ENCODE results near the gene INTS13.

Gene INTS13

GRCh38 chr12:26948309-26948708 lies 10.5 kb upstream of the INTS13 start:
- Histone ChIP-seq H3K4me1 (ENCODE audit: insufficient read depth, low read length) (no peaks in the 10 kb centered on the region), H2AFZ (ENCODE audit: low read depth, low read length) (no peak overlapping the region), H3K36me3 (ENCODE audit: insufficient read depth, low read length) (no peaks in the 10 kb centered on the region), H3K27me3 (ENCODE audit: insufficient read depth, low read length) (no peaks in the 10 kb centered on the region), H3K4me3 (ENCODE audit: low read length) (no peak overlapping the region), H3K9me3 (ENCODE audit: low read length) (peaks cover 2% of the 10 kb centered on the region)

- no peak overlapping the region for H3K4me3 ChIP-seq (ENCODE audit: low read length)
- H3K27me3 ChIP-seq (ENCODE audit: insufficient read depth, low read length), result no peaks in the 10 kb centered on the region
- no peak overlapping the region for H2AFZ ChIP-seq (ENCODE audit: low read depth, low read length)
- no peaks in the 10 kb centered on the region for H3K9me3 ChIP-seq (ENCODE audit: low read length)
- peaks cover 30% of the 10 kb centered on the region for H3K4me1 ChIP-seq (ENCODE audit: insufficient read depth, low read length)
- no peaks in the 10 kb centered on the region for H3K36me3 ChIP-seq (ENCODE audit: insufficient read depth, low read length)
Measured at GRCh38 chr12:26941215-26941594, 3.4 kb upstream of the INTS13 start.

GRCh38 chr12:26940516-26941214 lies 2.9 kb upstream of the INTS13 start:
- peaks cover 35% of the 10 kb centered on the region for H3K4me1 ChIP-seq (ENCODE audit: insufficient read depth, low read length)
- H2AFZ ChIP-seq (ENCODE audit: low read depth, low read length), result no peak overlapping the region
- H3K27me3 ChIP-seq (ENCODE audit: insufficient read depth, low read length), result no peaks in the 10 kb centered on the region
- H3K36me3 ChIP-seq (ENCODE audit: insufficient read depth, low read length), result no peaks in the 10 kb centered on the region
- no peaks in the 10 kb centered on the region for H3K9me3 ChIP-seq (ENCODE audit: low read length)
- no peak overlapping the region for H3K4me3 ChIP-seq (ENCODE audit: low read length)

GRCh38 chr12:26939953-26940352 lies 2.2 kb upstream of the INTS13 start:
- Histone ChIP-seq H3K36me3 (ENCODE audit: insufficient read depth, low read length) (no peaks in the 10 kb centered on the region), H3K4me1 (ENCODE audit: insufficient read depth, low read length) (peaks cover 36% of the 10 kb centered on the region), H3K4me3 (ENCODE audit: low read length) (peak overlapping the region; percentile 87), H3K27me3 (ENCODE audit: insufficient read depth, low read length) (no peaks in the 10 kb centered on the region), H2AFZ (ENCODE audit: low read depth, low read length) (no peak overlapping the region), H3K9me3 (ENCODE audit: low read length) (no peaks in the 10 kb centered on the region)

- no peaks in the 10 kb centered on the region for H3K36me3 ChIP-seq (ENCODE audit: insufficient read depth, low read length)
- H3K9me3 ChIP-seq (ENCODE audit: low read length), result no peaks in the 10 kb centered on the region
- H3K4me1 ChIP-seq (ENCODE audit: insufficient read depth, low read length), result peaks cover 37% of the 10 kb centered on the region
- no peak overlapping the region for H2AFZ ChIP-seq (ENCODE audit: low read depth, low read length)
- H3K4me3 ChIP-seq (ENCODE audit: low read length), result peak overlapping the region; percentile 87
- no peaks in the 10 kb centered on the region for H3K27me3 ChIP-seq (ENCODE audit: insufficient read depth, low read length)
Measured at GRCh38 chr12:26939192-26939832, 1.5 kb upstream of the INTS13 start.

GRCh38 chr12:26938701-26939062 lies 901 bp upstream of the INTS13 start:
- H3K36me3 ChIP-seq (ENCODE audit: insufficient read depth, low read length), result no peaks in the 10 kb centered on the region
- peak overlapping the region; percentile 50 for H2AFZ ChIP-seq (ENCODE audit: low read depth, low read length)
- no peaks in the 10 kb centered on the region for H3K9me3 ChIP-seq (ENCODE audit: low read length)
- peaks cover 37% of the 10 kb centered on the region for H3K4me1 ChIP-seq (ENCODE audit: insufficient read depth, low read length)
- no peaks in the 10 kb centered on the region for H3K27me3 ChIP-seq (ENCODE audit: insufficient read depth, low read length)
- peak overlapping the region; percentile 87 for H3K4me3 ChIP-seq (ENCODE audit: low read length)

GRCh38 chr12:26937443-26937862 lies 328 bp downstream of the INTS13 start:
- H3K4me3 ChIP-seq (ENCODE audit: low read length), result peak overlapping the region; percentile 87
- peaks cover 37% of the 10 kb centered on the region for H3K4me1 ChIP-seq (ENCODE audit: insufficient read depth, low read length)
- H3K36me3 ChIP-seq (ENCODE audit: insufficient read depth, low read length), result no peaks in the 10 kb centered on the region
- H3K9me3 ChIP-seq (ENCODE audit: low read length), result no peaks in the 10 kb centered on the region
- H3K27me3 ChIP-seq (ENCODE audit: insufficient read depth, low read length), result no peaks in the 10 kb centered on the region
- peak overlapping the region; percentile 29 for H2AFZ ChIP-seq (ENCODE audit: low read depth, low read length)

GRCh38 chr12:26936559-26937442 lies 980 bp downstream of the INTS13 start:
- H2AFZ ChIP-seq (ENCODE audit: low read depth, low read length), result peak overlapping the region; percentile 29
- peaks cover 37% of the 10 kb centered on the region for H3K4me1 ChIP-seq (ENCODE audit: insufficient read depth, low read length)
- H3K36me3 ChIP-seq (ENCODE audit: insufficient read depth, low read length), result no peaks in the 10 kb centered on the region
- H3K4me3 ChIP-seq (ENCODE audit: low read length), result peak overlapping the region; percentile 87
- no peaks in the 10 kb centered on the region for H3K27me3 ChIP-seq (ENCODE audit: insufficient read depth, low read length)
- H3K9me3 ChIP-seq (ENCODE audit: low read length), result no peaks in the 10 kb centered on the region

GRCh38 chr12:26935636-26936378 lies 2.0 kb downstream of the INTS13 start:
- no peaks in the 10 kb centered on the region for H3K36me3 ChIP-seq (ENCODE audit: insufficient read depth, low read length)
- no peak overlapping the region for H2AFZ ChIP-seq (ENCODE audit: low read depth, low read length)
- H3K27me3 ChIP-seq (ENCODE audit: insufficient read depth, low read length), result no peaks in the 10 kb centered on the region
- H3K9me3 ChIP-seq (ENCODE audit: low read length), result no peaks in the 10 kb centered on the region
- H3K4me1 ChIP-seq (ENCODE audit: insufficient read depth, low read length), result peaks cover 31% of the 10 kb centered on the region
- H3K4me3 ChIP-seq (ENCODE audit: low read length), result peak overlapping the region; percentile 87

- H3K9me3 ChIP-seq (ENCODE audit: low read length), result no peaks in the 10 kb centered on the region
- H2AFZ ChIP-seq (ENCODE audit: low read depth, low read length), result no peak overlapping the region
- no peaks in the 10 kb centered on the region for H3K4me1 ChIP-seq (ENCODE audit: insufficient read depth, low read length)
- H3K27me3 ChIP-seq (ENCODE audit: insufficient read depth, low read length), result no peaks in the 10 kb centered on the region
- no peak overlapping the region for H3K4me3 ChIP-seq (ENCODE audit: low read length)
- H3K36me3 ChIP-seq (ENCODE audit: insufficient read depth, low read length), result peaks cover 26% of the 10 kb centered on the region
Measured at GRCh38 chr12:26929590-26929989, 8.2 kb downstream of the INTS13 start.

GRCh38 chr12:26928661-26929060 lies 9.1 kb downstream of the INTS13 start:
- peaks cover 28% of the 10 kb centered on the region for H3K36me3 ChIP-seq (ENCODE audit: insufficient read depth, low read length)
- no peaks in the 10 kb centered on the region for H3K4me1 ChIP-seq (ENCODE audit: insufficient read depth, low read length)
- no peaks in the 10 kb centered on the region for H3K9me3 ChIP-seq (ENCODE audit: low read length)

GRCh38 chr12:26921886-26922285 lies 15.9 kb downstream of the INTS13 start:
- H3K4me1 ChIP-seq (ENCODE audit: insufficient read depth, low read length), result no peaks in the 10 kb centered on the region
- no peak overlapping the region for H2AFZ ChIP-seq (ENCODE audit: low read depth, low read length)
- H3K27me3 ChIP-seq (ENCODE audit: insufficient read depth, low read length), result no peaks in the 10 kb centered on the region
- no peak overlapping the region for H3K4me3 ChIP-seq (ENCODE audit: low read length)
- H3K9me3 ChIP-seq (ENCODE audit: low read length), result no peaks in the 10 kb centered on the region
- peaks cover 38% of the 10 kb centered on the region for H3K36me3 ChIP-seq (ENCODE audit: insufficient read depth, low read length)

More at GRCh38 chr12:26928661-26929060, 9.1 kb downstream of the INTS13 start:
- Histone ChIP-seq H3K4me3 (ENCODE audit: low read length) (no peak overlapping the region), H3K27me3 (ENCODE audit: insufficient read depth, low read length) (no peaks in the 10 kb centered on the region), H2AFZ (ENCODE audit: low read depth, low read length) (no peak overlapping the region)

Data from neuron (in vitro differentiated cells).